GM18870 (cell line): ENCODE data around the gene HDAC5.
"Not testable (repeated sequence)": the region's sequence is repeated elsewhere in the genome, so short reads cannot be mapped to it uniquely, and the experiment has no call there.

Experiments
- ATAC-seq: cut with Tn5 transposase; IDR thresholded peaks from one replicate; pipeline ENCODE4 v1.9.1; 2021; ENCODE audit warnings: moderate library complexity; ENCODE audit not compliant: unreplicated experiment

Gene HDAC5

GRCh38 chr17:44037471-44037870, 86.0 kb downstream of the HDAC5 start:
- no peak for ATAC-seq

GRCh38 chr17:44034688-44035087, 88.8 kb downstream of the HDAC5 start:
- ATAC-seq = not testable (repeated sequence)

- ATAC-seq = no peak
Observed at GRCh38 chr17:44033861-44034408, 89.5 kb downstream of the HDAC5 start.

GRCh38 chr17:44030482-44030881, 93.0 kb downstream of the HDAC5 start:
- ATAC-seq = no peak

- no peak for ATAC-seq
Observed at GRCh38 chr17:44029736-44030135, 93.7 kb downstream of the HDAC5 start.
